H1 (cell line): ENCODE data around the gene TMEM223. TPM values are rescaled to one million over a fixed set of nuclear protein-coding genes. Genes with fewer than 3 reads are reported as not detected.

Experiments used
- CTCF ChIA-PET: fragments of 300-600 bp; sonication (Branson Sonifier 250); formaldehyde crosslinking; loops from one replicate; lab custom pipeline; 2021; ENCODE audit not compliant: partially characterized antibody; lab: Charles Lee
- POLR2A ChIA-PET: fragments of 300-600 bp; sonication (Branson Sonifier 250); formaldehyde crosslinking; loops from one replicate; lab custom pipeline; 2021; ENCODE audit warnings: inconsistent platforms; ENCODE audit not compliant: partially characterized antibody; lab: Charles Lee
- DNase-seq, 2 experiments: peaks; one replicate each; pipeline versions ENCODE4 v3.0.0 to v3.0.0-alpha.2; 2010 to 2022; ENCODE audit warnings: low spot score in 2 of 2, low read depth in 1 of 2, mixed read lengths in 1 of 2
- FAIRE-seq: peaks from 2 replicates; lab custom pipeline; 2011; peaks lifted over from hg19 to GRCh38; lab: Jason Lieb, UNC
- H2AFZ ChIP-seq: 2 replicates; pipeline ENCODE4 v1.8.1; 2012; ENCODE audit warnings: low read length, inconsistent platforms
- H2AK5ac ChIP-seq: 2 replicates; pipeline ENCODE4 v1.6.1; 2013; ENCODE audit warnings: low read depth, low read length
- H2BK120ac ChIP-seq: replicated peaks from 2 replicates; pipeline ENCODE3; 2013; ENCODE audit warnings: low read depth, low read length, inconsistent platforms
- H2BK12ac ChIP-seq: 2 replicates; pipeline ENCODE4 v1.6.1; 2013; ENCODE audit warnings: low read depth, low read length
- H2BK15ac ChIP-seq: 2 replicates; pipeline ENCODE4 v1.6.1; 2013; ENCODE audit warnings: low read length
- H2BK20ac ChIP-seq: 2 replicates; pipeline ENCODE4 v1.6.1; 2013; ENCODE audit warnings: low read length
- H2BK5ac ChIP-seq: 2 replicates; pipeline ENCODE4 v1.6.1; 2013; ENCODE audit warnings: low read depth, low read length
- H3K14ac ChIP-seq: 2 replicates; pipeline ENCODE4 v1.6.1; 2013; ENCODE audit warnings: inconsistent platforms; ENCODE audit not compliant: insufficient read length
- H3K18ac ChIP-seq: 2 replicates; pipeline ENCODE4 v1.6.1; 2013; ENCODE audit warnings: low read length; ENCODE audit errors: extremely low read depth
- H3K23ac ChIP-seq: 2 replicates; pipeline ENCODE4 v1.6.1; 2013; ENCODE audit warnings: inconsistent platforms; ENCODE audit not compliant: insufficient read length
- H3K23me2 ChIP-seq: 2 replicates; pipeline ENCODE4 v1.6.1; 2013; ENCODE audit warnings: low read depth, low read length
- H3K27ac ChIP-seq: 2 replicates; pipeline ENCODE4 v1.6.1; 2011; ENCODE audit warnings: low read depth, low read length, inconsistent platforms
- H3K27me3 ChIP-seq, 4 experiments: replicated peaks in 1 of 4; 1 replicate in 1 of 4; 2 replicates in 3 of 4; pipeline versions ENCODE4 v1.6.1 to v1.8.1; 2011 to 2013; ENCODE audit warnings: low read length in 3 of 4, mild to moderate bottlenecking in 3 of 4, inconsistent platforms in 2 of 4, mixed read lengths in 2 of 4, moderate library complexity in 1 of 4; ENCODE audit not compliant: control insufficient read depth in 3 of 4, insufficient read depth in 3 of 4; ENCODE audit errors: extremely low read depth in 1 of 4
- H3K36me3 ChIP-seq, 4 experiments: 2 replicates each; pipeline versions ENCODE4 v1.6.1 to v1.8.1; 2011 to 2013; ENCODE audit warnings: mild to moderate bottlenecking in 4 of 4, low read length in 3 of 4, moderate library complexity in 2 of 4, control low read depth in 1 of 4, inconsistent platforms in 1 of 4; ENCODE audit not compliant: insufficient read depth in 4 of 4, control insufficient read depth in 2 of 4
- H3K4ac ChIP-seq: replicated peaks from 2 replicates; pipeline ENCODE3; 2013; ENCODE audit warnings: low read length, low read depth, mixed read lengths, inconsistent platforms; ENCODE audit not compliant: insufficient read length
- H3K4me1 ChIP-seq, 4 experiments: replicated peaks in 1 of 4; 1 replicate in 1 of 4; 2 replicates in 3 of 4; pipeline versions ENCODE4 v1.6.1 to v1.8.1; 2011 to 2013; ENCODE audit warnings: low read length in 3 of 4, inconsistent platforms in 2 of 4, mixed read lengths in 1 of 4; ENCODE audit not compliant: insufficient read depth in 4 of 4, control insufficient read depth in 3 of 4
- H3K4me2 ChIP-seq, 2 experiments: 2 replicates each; pipeline versions ENCODE4 v1.6.1 to v1.8.1; 2011 to 2013; ENCODE audit warnings: low read depth in 2 of 2, low read length in 2 of 2, control low read depth in 1 of 2, inconsistent platforms in 1 of 2, mild to moderate bottlenecking in 1 of 2; ENCODE audit not compliant: insufficient read depth in 1 of 2
- H3K4me3 ChIP-seq, 4 experiments: fragments of 200-600, 300-600 bp in 1 of 4; sonication (generic), shearing (Covaris generic), sonication (Bioruptor Twin) in 1 of 4; 2 replicates each; pipeline versions ENCODE4 v1.5.1 to v1.8.1; 2011 to 2016; ENCODE audit warnings: low read length in 4 of 4, low read depth in 3 of 4, control low read depth in 2 of 4, inconsistent platforms in 2 of 4, mild to moderate bottlenecking in 2 of 4, mixed read lengths in 1 of 4, moderate library complexity in 1 of 4; ENCODE audit not compliant: insufficient read depth in 2 of 4; ENCODE audit errors: extremely low read depth in 1 of 4
- H3K56ac ChIP-seq: replicated peaks from 2 replicates; pipeline ENCODE3; 2013; ENCODE audit warnings: low read depth, mild to moderate bottlenecking, mixed read lengths, low read length, inconsistent platforms; ENCODE audit not compliant: insufficient read length
- H3K79me1 ChIP-seq: 2 replicates; pipeline ENCODE4 v1.6.1; 2013; ENCODE audit warnings: low read depth, low read length, control low read depth
- H3K79me2 ChIP-seq, 2 experiments: 2 replicates each; pipeline versions ENCODE4 v1.6.1 to v1.8.1; 2012 to 2013; ENCODE audit warnings: low read length in 2 of 2, mild to moderate bottlenecking in 2 of 2, inconsistent platforms in 1 of 2; ENCODE audit not compliant: insufficient read depth in 2 of 2, control insufficient read depth in 1 of 2
- H3K9ac ChIP-seq, 4 experiments: replicated peaks in 1 of 4; 1 replicate in 1 of 4; 2 replicates in 3 of 4; pipeline versions ENCODE4 v1.6.1 to v1.8.1; 2011 to 2013; ENCODE audit warnings: low read depth in 3 of 4, low read length in 3 of 4, control low read depth in 2 of 4, mild to moderate bottlenecking in 2 of 4, moderate library complexity in 2 of 4, inconsistent platforms in 1 of 4; ENCODE audit errors: extremely low read depth in 1 of 4
- H3K9me3 ChIP-seq, 2 experiments: 2 replicates each; pipeline versions ENCODE4 v1.6.1 to v1.8.1; 2012 to 2013; ENCODE audit warnings: mild to moderate bottlenecking in 2 of 2, moderate library complexity in 2 of 2, control low read depth in 1 of 2, inconsistent platforms in 1 of 2, low read depth in 1 of 2, low read length in 1 of 2, mixed read lengths in 1 of 2; ENCODE audit not compliant: insufficient read depth in 2 of 2
- H4K20me1 ChIP-seq, 2 experiments: replicated peaks in 1 of 2; 2 replicates each; pipeline versions ENCODE3 to v1.8.1; 2011 to 2013; ENCODE audit warnings: inconsistent platforms in 2 of 2, low read length in 2 of 2, mild to moderate bottlenecking in 1 of 2; ENCODE audit not compliant: insufficient read depth in 2 of 2, control insufficient read depth in 1 of 2
- H4K5ac ChIP-seq: 2 replicates; pipeline ENCODE4 v1.6.1; 2013; ENCODE audit warnings: low read length, low read depth, mixed read lengths, inconsistent platforms; ENCODE audit not compliant: insufficient read length
- H4K8ac ChIP-seq: 2 replicates; pipeline ENCODE4 v1.8.0; 2013; ENCODE audit warnings: mild to moderate bottlenecking, moderate library complexity, low read length, inconsistent platforms; ENCODE audit not compliant: insufficient read depth; ENCODE audit errors: extremely low read depth
- H4K91ac ChIP-seq: replicated peaks from 2 replicates; pipeline ENCODE3; 2013; ENCODE audit warnings: low read length, mixed read lengths, inconsistent platforms; ENCODE audit not compliant: insufficient read length
- CEBPB ChIP-seq: IDR thresholded peaks from 2 replicates; pipeline ENCODE4 v1.6.1; 2012; ENCODE audit warnings: low read depth, low read length
- CHD2 ChIP-seq: IDR thresholded peaks from 2 replicates; pipeline ENCODE4 v1.6.1; 2012; ENCODE audit warnings: low read length, improper control_type of control experiment
- HDAC6 ChIP-seq: IDR thresholded peaks from one replicate; pipeline ENCODE4 v1.7.1; 2012; ENCODE audit warnings: low read depth, mild to moderate bottlenecking, inconsistent platforms, low read length, moderate library complexity
- JUN ChIP-seq: IDR thresholded peaks from 2 replicates; pipeline ENCODE4 v1.6.1; 2011; ENCODE audit warnings: low read depth, mild to moderate bottlenecking, improper control_type of control experiment, low read length
- JUND ChIP-seq: IDR thresholded peaks from 2 replicates; pipeline ENCODE4 v1.6.1; 2011; ENCODE audit warnings: mild to moderate bottlenecking, improper control_type of control experiment, low read length
- NRF1 ChIP-seq: IDR thresholded peaks from 2 replicates; pipeline ENCODE4 v1.6.1; 2011; ENCODE audit warnings: mild to moderate bottlenecking, low read depth, low read length, improper control_type of control experiment
- RAD21 ChIP-seq, 2 experiments: IDR thresholded peaks in 1 of 2; conservative IDR thresholded peaks in 1 of 2; 2 replicates each; pipeline ENCODE4 v1.6.1; 2011; ENCODE audit warnings: low read depth in 2 of 2, low read length in 2 of 2, improper control_type of control experiment in 1 of 2, inconsistent platforms in 1 of 2, mild to moderate bottlenecking in 1 of 2, moderate library complexity in 1 of 2
- RXRA ChIP-seq: IDR thresholded peaks from 2 replicates; pipeline ENCODE4 v1.6.1; 2011; ENCODE audit warnings: low read depth, mild to moderate bottlenecking, low read length, moderate library complexity; ENCODE audit not compliant: insufficient read depth
- SIX5 ChIP-seq: IDR thresholded peaks from 2 replicates; pipeline ENCODE4 v1.6.1; 2011; ENCODE audit warnings: mild to moderate bottlenecking, low read depth, low read length
- TCF12 ChIP-seq: IDR thresholded peaks from 2 replicates; pipeline ENCODE4 v1.6.1; 2011; ENCODE audit warnings: low read depth, mild to moderate bottlenecking, low read length
- ZNF274 ChIP-seq: IDR thresholded peaks from 2 replicates; pipeline ENCODE4 v1.7.0; 2012; ENCODE audit warnings: low read length, borderline replicate concordance; ENCODE audit errors: extremely low read depth
- WGBS, 2 experiments: shearing (Covaris generic) in 1 of 2; methylation state at CpG; one replicate each; pipeline versions ENCODE4 v1.1.6 to v1.1.7; 2013 to 2015; ENCODE audit warnings: low lambda C conversion rate in 2 of 2, mixed read lengths in 2 of 2, inconsistent platforms in 1 of 2, low coverage in 1 of 2, missing lambda C conversion rate in 1 of 2; ENCODE audit not compliant: insufficient replicate concordance in 2 of 2, insufficient coverage in 1 of 2, insufficient read length in 1 of 2; ENCODE audit errors: extremely low coverage in 1 of 2, missing lambda C conversion rate in 1 of 2; 5-methylcytosine and 5-hydroxymethylcytosine counted together
- polyA plus RNA-seq, 7 experiments: library from polyadenylated mRNA; depleted of rRNA in 3 of 7; stranded (reverse) in 5 of 7; unstranded in 2 of 7; fragments of >200 nt in 5 of 7; fragments of 200-250 nt in 2 of 7; gene quantifications; 1 replicate in 5 of 7; 2 replicates in 1 of 7; 4 replicates in 1 of 7; pipeline versions ENCODE4 v1.2.1 to v1.2.3, GENCODE V29; 2011 to 2013; ENCODE audit warnings: missing spikeins in 2 of 7, mixed read lengths in 2 of 7
- total RNA-seq: library from RNA; stranded (reverse); fragmentation: NEBNext Ultra II Directional; extraction: Animal tissue kit (Norgen Biotek cat#: 25700); gene quantifications from 2 replicates; pipeline ENCODE4 v1.2.1, GENCODE V29; 2021

Gene TMEM223
- total and polyA plus RNA-seq, 2 of the 8 experiments (the other 6 are each of a cell fraction or from before 2014, with no cell fraction given): 22.9 to 64.1 TPM

GRCh38 chr11:62774407-62774806, 17.4 kb downstream of the TMEM223 start:
- Histone ChIP-seq H3K27ac (no peak overlapping the region), H2AK5ac (no peak overlapping the region), H3K9me3 (no peaks in the 10 kb centered on the region), H4K20me1 (peaks cover 0 to 3% of the 10 kb centered on the region in 2 experiments), H3K23ac (no peak overlapping the region), H3K36me3 (peaks cover 7 to 21% (median 13%) of the 10 kb centered on the region in 4 experiments; a peak in 7 of 8 replicates), H2BK5ac (no peak overlapping the region), H4K91ac (no peak overlapping the region), H3K4me2 (no peak overlapping the region), H3K56ac (no peak overlapping the region), H4K5ac (no peak overlapping the region), H2BK12ac (no peak overlapping the region), H3K79me2 (peaks cover 0 to 19% of the 10 kb centered on the region in 2 experiments; a peak in 2 of 4 replicates), H3K79me1 (peaks cover 6% of the 10 kb centered on the region; the same call in 1 of the 2 replicates), H3K27me3 (no peaks in the 10 kb centered on the region), H3K9ac (no peak overlapping the region), H3K23me2 (peaks cover 3% of the 10 kb centered on the region), H4K8ac (no peak overlapping the region), H3K4me3 (no peak overlapping the region), H3K4me1 (peaks cover 0 to 9% (median 5%) of the 10 kb centered on the region in 4 experiments; a peak in 6 of 7 replicates), H2BK120ac (no peak overlapping the region), H2BK20ac (no peak overlapping the region), H2AFZ (no peak overlapping the region), H3K18ac (no peak overlapping the region), H3K4ac (no peak overlapping the region), H2BK15ac (no peak overlapping the region), H3K14ac (no peak overlapping the region)
- ChIA-PET POLR2A (interaction anchor here (0.6 to 3.9 kb wide), 16 partner anchors 12 to 103 kb away, joined by 3 to 22 read pairs (median 4); partner anchors contain the start of genes BSCL2, GNG3, POLR2G and TMEM179B), CTCF (interaction anchor here (0.7 to 10.2 kb wide), 7 partner anchors 11 to 85 kb away, joined by 3 to 94 read pairs (median 3); partner anchors contain the start of genes TMEM179B and ZBTB3)
- no peak for FAIRE-seq
- no peak for TF ChIP-seq TCF12
- no peak for TF ChIP-seq JUN
- no peak for TF ChIP-seq CHD2
- TF ChIP-seq NRF1: no peak
- no peak for TF ChIP-seq RAD21 (IDR thresholded peaks at IDR 0.05 in 1 of 2, conservative IDR thresholded peaks at IDR 0.05 in 1 of 2; ENCODE audit: low read depth in 2 of 2, low read length in 2 of 2)
- TF ChIP-seq HDAC6: no peak
- TF ChIP-seq JUND: no peak
- TF ChIP-seq CEBPB: no peak
- no peak for TF ChIP-seq ZNF274
- no peak for TF ChIP-seq RXRA
- no peak for TF ChIP-seq SIX5
- DNase-seq: no peak
- WGBS, 2 experiments: 92% methylated on average over 6 of the region's 6 CpGs; no CpG with 5 or more reads in 1 of the 2 experiments
